DMS 273 (cell line): ENCODE data around the gene C1orf53.
"Not testable (repeated sequence)": the region's sequence is repeated elsewhere in the genome, so short reads cannot be mapped to it uniquely, and the experiment has no call there.

Source experiments
- DNase-seq: peaks from one replicate; lab custom pipeline; 2025; ENCODE audit not compliant: unreplicated experiment; lab: John Stamatoyannopoulos, UW

C1orf53 gene

DNA sequence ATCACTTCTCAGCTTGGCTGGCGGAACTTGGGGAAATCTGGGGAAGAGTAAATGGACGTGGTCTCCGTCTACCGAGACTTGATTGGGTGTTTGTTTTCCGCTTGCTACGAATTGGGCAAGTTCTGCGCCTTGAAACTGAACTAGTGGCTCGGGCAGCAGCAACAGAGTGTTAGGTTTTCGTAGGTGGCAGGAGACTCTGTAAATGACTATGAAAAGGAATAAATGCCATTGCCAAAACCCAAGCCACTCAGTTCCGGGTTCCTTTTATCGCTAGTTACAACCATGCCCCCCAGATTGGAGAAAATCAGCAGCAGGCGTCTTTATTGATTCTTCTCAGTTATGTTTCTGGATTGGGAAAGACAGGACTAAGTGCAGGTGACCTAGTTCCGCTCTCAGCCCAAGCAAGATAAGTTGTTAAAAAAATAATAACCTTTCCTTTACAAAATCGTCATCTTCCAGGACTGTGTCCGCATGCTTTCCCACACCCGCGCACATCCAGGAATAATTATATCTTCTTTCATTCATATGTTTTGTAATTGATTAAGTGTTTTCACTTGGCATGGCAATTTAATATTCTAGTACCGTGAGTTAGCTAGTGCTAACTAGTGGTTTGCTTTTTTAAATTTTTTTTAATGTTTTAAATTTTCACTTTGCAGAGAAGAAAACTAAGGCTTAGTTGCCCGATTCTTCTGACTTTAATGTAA, 18.1 kb downstream of the C1orf53 start:
- DNase-seq = no peak

DNA sequence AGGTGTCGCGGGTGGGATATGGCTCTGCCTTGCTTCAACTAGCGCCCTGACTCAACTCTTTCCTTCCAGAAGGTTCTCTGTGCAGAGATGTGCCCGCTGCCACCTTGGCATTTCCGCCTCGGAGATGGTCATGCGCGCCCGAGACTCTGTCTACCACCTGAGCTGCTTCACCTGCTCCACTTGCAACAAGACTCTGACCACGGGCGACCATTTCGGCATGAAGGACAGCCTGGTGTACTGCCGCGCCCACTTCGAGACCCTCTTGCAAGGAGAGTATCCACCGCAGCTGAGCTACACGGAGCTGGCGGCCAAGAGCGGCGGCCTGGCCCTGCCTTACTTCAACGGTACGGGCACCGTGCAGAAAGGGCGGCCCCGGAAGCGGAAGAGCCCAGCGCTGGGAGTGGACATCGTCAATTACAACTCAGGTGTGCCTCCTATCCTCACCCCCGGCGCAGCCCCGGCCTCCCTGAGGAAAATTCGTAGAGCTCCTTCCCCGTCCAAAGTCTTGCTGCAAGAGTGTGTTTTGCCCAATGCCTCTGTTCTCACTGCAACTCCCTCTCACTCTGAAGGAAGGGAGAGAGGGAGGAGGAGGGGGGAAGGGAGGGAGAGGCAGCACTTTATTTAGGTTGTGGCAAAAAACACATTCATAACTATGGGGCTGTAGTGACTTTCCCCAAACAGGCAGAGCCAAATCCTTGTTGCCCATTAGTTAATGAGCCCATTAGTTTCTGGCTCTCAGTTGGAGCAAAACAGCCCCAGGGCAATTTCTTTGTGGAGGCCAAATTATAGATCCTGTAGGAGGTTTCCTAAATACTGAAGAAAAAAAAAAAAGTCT, 19.0 kb downstream of the C1orf53 start:
- no peak for DNase-seq

DNA sequence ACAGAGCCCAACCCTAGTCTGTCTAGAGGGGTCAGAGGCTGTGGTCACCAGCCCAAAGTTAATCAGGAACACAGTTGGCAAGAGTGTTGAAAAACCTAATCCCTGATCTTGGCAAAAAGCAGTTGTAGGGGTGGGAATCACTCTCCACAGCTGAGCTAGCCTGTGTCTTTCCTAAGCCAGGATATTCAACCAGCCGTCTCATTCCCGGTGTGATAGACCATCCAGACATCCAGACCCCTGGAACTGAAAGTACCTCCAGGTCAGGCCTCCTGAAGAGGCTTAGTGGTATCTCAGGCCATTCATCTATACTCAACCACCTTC, 19.6 kb downstream of the C1orf53 start:
- no peak for DNase-seq

DNA sequence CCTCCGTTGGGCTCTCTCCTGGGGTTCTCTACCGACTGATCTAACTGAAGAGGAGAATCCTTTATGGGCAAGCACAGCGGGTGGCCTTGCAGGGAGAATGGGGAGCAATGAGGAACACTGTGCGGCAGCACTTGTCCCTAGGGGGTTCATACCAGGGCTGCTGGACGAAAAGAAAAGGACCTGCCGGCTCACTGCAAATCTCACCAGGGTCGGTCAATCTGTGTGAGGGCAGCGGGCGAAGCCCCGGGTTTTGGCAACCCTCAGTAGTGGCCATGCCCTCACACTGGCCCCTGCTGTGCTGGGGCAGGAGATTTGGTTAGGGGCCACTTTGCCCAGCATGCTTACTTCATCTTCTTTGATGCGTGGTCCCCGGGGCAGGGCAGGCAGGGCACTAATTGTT, 20.6 kb downstream of the C1orf53 start:
- DNase-seq = no peak

DNA sequence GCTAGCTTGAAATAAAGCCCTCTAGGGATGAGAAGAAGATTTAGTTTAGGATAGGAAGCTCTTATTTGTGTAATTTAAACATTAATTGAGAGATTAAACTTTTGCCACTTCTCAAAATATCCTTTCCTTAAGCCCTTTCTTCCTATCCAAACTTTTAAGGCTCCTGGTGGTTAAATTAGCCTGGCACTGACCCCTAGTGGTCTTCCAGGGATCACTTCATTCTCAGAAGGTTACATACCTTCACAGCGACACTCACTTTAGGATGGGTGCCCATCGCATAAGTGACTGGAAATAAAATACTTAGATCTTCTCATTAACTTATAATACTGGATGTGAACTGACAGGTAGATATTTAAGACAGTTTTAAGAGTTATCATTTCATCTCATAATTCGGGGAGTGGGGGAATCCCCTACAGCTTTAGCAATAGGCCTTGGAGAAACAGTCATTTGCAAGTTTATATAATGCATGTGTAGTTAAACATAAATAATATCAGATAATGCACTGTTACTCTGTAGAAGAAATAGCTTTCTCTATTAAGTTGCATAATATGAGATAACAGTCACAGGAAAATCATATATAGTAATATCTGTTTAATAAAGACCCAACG, 22.2 kb downstream of the C1orf53 start:
- DNase-seq = peak; percentile 76

DNA sequence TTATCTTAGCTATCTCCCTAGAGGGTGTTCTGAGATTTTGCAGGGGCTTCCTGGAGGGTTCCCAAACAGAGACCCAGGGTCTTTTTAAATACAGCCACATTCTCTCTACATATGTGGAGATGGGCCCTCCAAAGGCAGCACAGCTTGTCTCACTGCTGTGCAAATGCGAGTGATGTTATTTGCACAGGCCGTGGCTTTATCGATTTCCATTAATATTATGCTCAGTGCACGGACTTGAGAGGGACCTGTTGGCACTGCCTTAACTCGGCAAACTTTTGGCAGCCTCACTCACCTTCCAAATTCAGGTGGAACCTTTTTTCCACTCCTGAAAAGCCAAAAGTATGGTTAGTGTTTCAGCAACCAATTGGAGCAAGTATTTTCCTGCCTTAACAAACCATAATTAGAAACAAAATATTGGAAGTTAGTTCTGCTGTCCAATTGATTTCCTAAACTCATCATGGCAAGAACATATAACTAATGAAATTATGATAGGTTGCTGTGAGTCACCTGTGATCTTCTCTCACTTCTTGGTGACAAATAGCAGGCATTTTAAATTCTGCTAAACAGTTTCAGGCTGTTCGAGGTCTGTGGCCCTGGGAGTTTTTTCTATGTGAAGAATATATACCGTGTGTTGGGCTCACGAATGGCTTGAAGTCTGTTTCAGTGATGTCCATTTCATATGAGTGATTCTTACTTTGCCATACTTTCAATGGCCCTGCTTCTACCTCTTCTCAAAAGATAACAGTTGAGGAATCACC, 25.7 kb downstream of the C1orf53 start:
- DNase-seq = no peak

DNA sequence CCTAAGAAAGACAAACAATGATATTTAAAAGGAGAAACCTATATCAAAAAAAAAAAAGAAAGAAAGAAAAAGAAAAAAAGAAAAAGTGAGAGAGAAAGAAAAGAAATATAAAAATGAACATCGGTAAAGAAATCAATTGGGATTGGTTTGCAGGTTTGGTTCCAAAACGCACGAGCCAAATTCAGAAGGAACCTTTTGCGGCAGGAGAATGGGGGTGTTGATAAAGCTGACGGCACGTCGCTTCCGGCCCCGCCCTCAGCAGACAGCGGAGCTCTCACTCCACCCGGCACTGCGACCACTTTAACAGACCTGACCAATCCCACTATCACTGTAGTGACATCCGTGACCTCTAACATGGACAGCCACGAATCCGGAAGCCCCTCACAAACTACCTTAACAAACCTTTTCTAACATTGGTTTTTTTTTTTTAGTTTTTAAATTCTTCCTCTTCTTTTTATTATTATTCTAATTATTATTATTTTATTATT, 26.5 kb downstream of the C1orf53 start:
- no peak for DNase-seq

DNA sequence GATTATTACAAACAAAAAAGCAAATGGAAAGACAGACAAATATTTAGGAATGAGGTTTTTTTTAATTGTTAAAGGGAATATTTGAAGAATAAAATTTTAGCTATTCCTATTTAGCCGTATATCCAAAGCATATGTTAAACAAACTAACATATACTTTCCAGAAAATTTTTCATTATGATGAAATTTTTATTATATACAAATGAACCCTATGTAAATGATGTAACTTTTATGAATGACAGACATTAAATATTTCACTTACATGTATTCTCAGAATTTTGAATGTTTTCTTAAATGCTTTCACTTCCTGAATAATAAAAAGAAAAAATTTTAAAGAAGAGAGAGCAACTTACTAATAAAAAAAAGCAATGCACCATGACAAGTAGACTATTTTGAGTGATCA, 30.6 kb downstream of the C1orf53 start:
- DNase-seq = no peak

DNA sequence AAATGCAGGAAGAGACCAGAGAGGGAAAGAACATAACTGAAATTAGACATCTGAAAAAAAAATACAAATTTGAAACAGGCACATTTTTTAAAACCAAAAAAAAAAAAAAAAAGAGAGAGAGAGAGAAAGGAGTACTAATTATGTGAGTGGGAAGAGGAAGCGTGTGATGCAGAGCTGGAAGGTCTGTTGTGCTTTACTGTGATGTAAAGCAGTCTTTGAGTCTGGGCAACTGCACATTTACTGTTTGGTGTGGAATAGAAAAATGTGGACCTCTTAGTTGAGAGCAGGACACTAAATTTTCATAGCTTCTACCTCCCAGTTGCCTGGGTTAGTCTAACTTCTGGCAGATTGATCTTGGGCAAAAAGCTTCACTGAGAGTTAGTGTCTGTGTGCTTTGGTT, 31.2 kb downstream of the C1orf53 start:
- DNase-seq = no peak

DNA sequence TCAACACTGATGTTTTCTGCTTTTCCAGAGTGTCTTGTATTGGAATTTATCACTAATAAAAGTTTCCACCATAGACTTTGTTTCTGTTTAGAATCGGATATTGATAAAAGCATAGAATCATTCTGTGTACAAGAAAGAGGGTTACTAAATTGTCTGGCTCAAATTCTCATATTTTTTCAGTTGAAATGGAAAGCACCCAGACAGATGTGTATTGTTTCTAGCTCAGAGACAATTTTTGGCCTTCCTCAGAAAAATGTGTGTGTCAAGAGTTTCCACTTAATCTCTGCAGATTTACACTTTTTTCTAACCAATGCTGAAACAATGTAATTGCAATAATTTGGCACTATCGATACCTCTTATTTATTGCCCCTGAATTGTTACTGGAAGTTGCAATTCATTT, 35.0 kb downstream of the C1orf53 start:
- DNase-seq = no peak

DNA sequence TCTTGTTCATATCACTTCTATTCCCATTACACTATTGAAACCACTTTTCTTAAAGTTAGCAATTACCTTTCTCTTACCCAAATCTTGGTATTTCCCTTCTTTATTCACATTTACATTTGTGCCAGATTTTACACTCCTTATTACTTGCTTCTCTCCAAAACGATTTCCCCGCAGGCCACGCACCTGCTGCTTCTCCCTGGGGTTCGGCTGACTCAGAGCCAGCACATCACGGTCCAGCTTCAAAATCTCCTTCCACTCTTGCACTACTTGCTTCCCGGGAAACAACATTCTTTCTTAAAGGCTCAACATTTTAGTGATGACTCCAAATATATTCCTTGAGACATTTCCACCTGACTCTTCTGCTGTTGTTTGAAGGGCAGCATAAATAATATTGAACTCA, 35.5 kb downstream of the C1orf53 start:
- no peak for DNase-seq

DNA sequence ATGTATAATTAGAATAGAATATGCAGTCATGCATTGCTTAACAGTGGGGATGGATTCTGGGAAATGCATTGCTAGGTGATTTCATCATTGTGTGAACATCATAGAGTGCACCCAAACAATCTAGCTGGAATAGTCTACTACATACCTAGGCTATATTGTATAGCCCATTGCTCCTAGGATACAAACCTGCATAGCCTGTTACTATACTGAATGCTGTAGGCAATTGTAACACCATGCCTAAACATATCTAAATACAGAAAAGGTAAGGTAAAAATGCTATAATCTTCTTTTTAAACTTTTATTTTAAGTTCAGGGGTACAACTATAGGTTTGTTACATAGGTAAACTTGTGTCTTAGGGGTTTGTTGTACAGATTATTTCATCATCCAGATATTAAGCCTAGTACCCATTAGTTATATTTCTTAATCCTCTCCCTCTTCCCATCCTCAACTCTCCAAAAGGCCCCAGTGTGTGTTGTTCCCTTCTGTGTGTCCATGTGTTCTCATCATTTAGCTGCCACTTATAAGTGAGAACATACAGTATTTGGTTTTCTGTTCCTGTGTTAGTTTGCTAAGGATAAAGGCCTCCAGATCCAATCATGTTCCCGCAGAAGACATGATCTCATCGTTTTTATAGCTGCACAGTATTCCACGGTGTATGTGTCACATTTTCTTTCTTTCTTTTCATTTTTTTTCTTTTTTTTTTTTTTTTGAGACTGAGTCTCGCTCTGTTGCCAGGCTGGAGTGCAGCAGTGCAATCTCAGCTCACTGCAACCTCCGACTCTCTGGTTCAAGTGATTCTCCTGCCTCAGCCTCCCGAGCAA, 36.9 kb downstream of the C1orf53 start:
- DNase-seq = not testable (repeated sequence)

DNA sequence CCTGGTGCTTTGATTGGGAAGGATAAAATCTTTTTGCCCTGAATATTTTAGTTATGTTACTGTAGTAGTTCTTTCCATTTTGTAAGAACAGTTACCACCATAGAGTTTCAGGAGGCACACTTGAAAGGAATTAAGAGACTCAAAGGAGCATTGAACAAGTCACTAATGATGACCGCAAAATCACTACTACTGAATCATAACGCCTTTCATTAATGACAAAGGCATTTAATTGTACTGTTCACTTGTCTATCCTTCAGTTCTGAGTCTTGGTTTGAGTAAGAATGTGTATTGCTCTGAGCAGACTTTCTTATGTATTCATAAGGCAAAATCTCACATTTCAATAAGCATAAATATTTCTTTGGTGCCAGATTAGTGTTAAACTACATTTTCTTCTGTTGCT, 39.6 kb downstream of the C1orf53 start:
- DNase-seq = no peak

DNA sequence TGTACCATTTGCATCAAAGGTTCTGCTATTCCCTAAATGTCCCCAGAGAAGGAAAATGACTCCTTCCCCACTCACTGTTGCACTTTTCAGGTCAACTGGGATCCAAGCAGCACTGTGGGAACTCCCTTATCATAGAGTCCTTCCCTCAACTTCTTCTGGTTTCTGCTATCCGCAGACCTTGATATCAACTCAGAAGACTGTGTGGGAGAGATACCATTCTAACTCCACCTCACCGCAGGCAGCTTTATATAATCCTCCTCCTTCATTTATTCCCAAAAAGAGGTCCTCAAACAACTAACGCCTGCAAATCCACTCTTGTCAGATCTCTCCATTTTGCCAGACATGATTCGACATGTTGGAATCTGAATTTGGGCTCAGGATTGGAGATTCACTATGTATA, 42.1 kb downstream of the C1orf53 start:
- DNase-seq = no peak

DNA sequence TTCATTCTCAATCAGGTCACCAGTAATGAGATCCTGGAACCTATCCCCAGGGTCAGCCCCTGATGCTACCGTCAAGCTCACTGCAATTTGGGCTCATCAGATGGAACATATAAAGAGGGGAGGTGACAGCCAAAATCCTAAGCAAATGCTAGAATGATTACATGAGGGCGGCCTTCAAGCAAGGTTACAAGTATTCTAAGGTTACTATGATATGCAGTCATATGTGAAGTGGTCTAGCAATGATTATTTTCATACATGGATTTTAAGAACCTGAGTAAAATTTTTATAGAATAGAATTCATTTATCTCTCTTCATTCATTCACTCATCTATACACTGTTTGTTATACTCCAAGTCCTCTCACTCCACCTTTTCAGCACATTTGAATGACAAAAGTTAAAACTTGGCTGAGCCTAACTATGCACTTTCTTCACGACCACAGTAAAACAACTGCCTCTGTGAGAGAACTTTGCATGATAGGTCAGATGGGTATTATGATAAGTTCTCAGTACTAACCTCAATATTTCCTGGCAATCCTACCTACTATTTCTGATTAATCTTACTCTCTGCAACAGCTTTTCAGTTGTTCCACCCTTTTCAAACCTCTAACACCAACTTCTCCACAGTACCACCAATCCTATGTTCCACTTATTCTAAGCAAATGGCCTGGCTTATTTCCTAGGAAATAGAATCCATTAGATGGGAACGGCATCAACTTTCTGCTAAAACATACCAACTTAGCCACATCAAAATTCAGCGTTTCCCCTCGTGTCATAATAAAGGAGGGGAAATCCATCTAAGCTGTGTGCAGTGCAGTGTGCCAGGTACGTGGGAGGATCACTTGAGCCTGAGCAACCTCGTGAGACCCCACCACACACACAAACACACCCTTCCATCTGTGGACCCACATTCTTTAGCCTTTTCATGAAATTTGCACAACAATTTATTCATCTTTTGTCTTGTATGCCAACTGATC, 46.8 kb downstream of the C1orf53 start:
- DNase-seq = no peak

DNA sequence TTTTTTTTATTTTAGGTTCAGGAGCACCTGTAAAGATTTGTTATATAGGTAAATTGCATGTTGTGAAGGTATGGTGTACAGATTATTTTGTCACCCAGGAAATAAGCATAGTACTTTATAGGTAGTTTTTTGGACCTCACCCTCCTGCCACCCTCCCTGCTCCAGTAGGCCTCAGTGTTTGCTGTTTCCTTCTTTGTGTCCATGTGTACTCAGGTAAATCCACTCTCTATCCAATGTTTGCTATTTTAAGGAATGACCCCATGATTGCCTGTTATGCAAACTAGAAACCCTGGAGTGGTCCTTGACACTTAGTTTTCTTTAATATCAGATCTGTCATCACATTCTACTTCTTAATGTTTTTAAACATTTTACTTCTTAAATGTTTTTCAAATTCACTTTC, 48.7 kb downstream of the C1orf53 start:
- no peak for DNase-seq

DNA sequence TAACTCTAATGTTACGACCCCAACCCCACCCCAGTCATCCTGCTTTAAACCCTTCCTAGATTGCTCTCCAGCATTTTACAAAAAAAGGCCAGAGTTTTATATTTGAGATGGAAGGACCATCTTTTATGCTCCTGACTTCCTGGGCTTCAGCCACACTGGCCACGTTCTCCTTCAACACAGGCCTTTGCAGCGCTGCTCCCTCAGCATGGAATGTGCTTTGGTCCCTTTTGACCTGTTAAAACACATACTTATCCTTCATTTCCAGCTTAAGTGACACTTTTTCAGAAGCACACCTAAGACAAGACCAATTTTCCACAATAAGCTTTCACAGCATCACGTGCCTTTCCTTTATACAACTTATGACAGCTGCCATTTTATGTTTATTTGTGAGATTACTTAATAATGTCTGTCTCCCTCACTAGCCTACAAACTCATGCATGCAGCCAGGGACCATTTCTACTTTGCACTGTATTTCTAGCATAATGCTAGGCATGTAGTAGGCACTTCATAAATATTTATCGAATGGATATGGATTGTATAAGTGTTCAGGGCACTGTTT, 49.3 kb downstream of the C1orf53 start:
- DNase-seq = no peak

DNA sequence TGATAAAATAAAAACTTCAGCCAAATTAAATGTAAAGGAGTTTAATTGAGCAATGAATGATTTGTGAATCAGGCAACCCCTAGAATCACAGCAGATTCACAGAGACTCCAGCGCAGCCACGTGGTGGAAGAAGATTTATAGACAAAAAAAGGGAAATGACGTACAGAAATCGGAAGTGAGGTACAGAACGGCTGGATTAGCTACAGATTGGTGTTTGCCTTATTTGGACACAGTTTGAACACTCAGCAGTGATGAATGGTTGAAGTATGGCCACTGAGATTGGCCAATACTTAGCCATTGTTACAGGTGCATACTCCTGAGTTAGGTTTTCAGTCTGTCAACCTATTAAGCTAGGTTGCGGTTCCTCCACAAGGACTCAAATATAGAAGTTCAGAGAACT, 51.0 kb downstream of the C1orf53 start:
- not testable (repeated sequence) for DNase-seq
